Neural progenitor cell (in vitro differentiated cells): Measurements from ENCODE around the gene MKRN2.

Experiments
- EZH2 ChIP-seq: fragments of 200-600 bp; sonication (generic); IDR thresholded peaks from 2 replicates; pipeline ENCODE4 v1.6.1; 2017; ENCODE audit warnings: antibody characterized with exemption, mild to moderate bottlenecking, moderate library complexity
- TF ChIP-seq, protein P1 (sequence below): fragments of 200-600 bp; sonication (generic); IDR thresholded peaks from 2 replicates; pipeline ENCODE4 v1.5.1; 2017; ENCODE audit warnings: antibody characterized with exemption, mild to moderate bottlenecking

DNA sequence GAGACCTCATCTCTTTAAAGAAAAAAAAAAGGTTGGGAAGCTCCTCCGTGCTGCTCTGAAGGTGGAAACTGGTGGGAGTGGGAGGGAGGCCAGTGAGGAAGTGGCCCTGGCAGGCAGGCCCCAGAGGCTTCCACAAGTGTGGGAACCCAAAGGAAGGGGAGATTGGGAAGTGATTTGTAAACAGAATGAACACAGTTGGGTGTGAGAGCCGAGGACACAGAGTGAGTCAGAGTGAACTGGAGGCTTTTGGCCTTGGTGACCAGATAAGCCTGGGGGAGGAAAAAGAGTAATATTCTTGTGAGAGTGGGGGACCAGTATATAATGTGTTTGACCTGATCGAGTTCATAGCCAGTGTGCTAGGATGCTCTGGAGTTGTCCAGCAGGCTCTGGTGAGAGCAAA lies 23.0 kb downstream of the MKRN2 start:
- TF ChIP-seq, protein P1, sequence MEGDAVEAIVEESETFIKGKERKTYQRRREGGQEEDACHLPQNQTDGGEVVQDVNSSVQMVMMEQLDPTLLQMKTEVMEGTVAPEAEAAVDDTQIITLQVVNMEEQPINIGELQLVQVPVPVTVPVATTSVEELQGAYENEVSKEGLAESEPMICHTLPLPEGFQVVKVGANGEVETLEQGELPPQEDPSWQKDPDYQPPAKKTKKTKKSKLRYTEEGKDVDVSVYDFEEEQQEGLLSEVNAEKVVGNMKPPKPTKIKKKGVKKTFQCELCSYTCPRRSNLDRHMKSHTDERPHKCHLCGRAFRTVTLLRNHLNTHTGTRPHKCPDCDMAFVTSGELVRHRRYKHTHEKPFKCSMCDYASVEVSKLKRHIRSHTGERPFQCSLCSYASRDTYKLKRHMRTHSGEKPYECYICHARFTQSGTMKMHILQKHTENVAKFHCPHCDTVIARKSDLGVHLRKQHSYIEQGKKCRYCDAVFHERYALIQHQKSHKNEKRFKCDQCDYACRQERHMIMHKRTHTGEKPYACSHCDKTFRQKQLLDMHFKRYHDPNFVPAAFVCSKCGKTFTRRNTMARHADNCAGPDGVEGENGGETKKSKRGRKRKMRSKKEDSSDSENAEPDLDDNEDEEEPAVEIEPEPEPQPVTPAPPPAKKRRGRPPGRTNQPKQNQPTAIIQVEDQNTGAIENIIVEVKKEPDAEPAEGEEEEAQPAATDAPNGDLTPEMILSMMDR = no peak
- TF ChIP-seq EZH2 = no peak
